ENCODE results near the gene DEXI.

DNA sequence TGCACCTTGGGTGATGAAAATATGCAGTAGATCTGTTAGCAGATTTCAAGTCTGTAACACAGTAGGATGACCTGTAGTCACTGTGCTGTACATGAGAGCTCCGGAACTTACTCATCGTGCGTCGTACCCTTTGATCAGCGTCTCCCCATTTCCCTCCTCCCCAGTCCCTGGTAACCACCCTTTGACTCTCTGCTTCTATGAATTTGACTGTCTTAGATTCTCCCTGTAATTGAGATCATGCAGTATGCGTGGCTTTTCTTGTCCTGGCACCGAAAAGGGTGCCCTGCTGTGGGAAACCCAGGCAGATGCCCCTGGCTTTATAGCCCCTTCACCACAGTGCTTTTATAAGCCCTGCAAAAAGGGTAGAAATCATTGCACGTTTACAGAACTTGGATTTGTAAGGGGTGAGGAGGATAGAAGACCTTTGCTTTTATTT, 22.6 kb upstream of the DEXI start:
- TF ChIP-seq EZH2phosphoT487 (IDR thresholded peaks at IDR 0.05; ENCODE audit: borderline replicate concordance, low read length) (no peak), EZH2 (IDR thresholded peaks at IDR 0.05; ENCODE audit: low read length, unreplicated experiment) (no peak)

Data from PC-3 (cell line).